HG03196 (cell line): ENCODE measurements around the gene NUSAP1.
"Not testable (repeated sequence)": the region's sequence is repeated elsewhere in the genome, so short reads cannot be mapped to it uniquely, and the experiment has no call there.

ENCODE experiments used
- ATAC-seq: cut with Tn5 transposase; IDR thresholded peaks from one replicate; pipeline ENCODE4 v1.9.1; 2021; ENCODE audit not compliant: unreplicated experiment

The NUSAP1 gene, protein sequence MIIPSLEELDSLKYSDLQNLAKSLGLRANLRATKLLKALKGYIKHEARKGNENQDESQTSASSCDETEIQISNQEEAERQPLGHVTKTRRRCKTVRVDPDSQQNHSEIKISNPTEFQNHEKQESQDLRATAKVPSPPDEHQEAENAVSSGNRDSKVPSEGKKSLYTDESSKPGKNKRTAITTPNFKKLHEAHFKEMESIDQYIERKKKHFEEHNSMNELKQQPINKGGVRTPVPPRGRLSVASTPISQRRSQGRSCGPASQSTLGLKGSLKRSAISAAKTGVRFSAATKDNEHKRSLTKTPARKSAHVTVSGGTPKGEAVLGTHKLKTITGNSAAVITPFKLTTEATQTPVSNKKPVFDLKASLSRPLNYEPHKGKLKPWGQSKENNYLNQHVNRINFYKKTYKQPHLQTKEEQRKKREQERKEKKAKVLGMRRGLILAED

DNA sequence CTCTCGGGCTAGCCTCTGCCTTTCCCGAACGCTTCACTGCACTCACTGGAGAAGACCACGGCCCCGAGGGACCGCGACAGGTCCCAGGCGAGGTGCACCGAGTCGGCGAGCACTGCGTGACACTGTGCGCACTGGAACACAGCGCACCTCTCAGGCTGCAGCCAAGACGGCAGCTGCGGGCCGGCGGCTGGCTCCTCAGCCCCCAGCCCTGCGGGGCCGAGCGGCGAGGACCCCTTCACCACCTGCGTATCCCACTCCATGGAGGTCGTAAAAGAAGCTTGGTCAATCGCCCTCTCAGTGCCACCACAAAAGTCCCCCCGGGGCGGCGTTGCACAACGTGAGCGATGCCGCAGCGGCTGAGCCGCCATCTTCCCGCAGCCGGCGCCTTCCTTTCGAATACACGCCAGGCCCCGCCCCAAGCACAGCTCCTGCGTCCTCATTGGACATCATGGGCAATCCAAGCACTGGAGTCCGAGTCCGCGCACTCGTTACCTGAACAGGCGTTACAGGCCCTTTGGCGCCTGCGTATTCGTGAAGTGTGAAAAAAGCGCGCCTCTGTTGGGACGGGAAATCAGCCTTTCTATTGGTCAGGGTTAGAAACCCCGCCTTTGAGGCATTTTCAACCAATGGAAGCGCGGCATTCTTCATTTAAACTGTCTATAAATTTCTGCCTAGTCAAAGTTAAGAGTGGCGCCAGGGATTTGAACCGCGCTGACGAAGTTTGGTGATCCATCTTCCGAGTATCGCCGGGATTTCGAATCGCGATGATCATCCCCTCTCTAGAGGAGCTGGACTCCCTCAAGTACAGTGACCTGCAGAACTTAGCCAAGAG is at the start of gene NUSAP1, which contains the start of gene OIP5:
Gene NUSAP1, plus strand, starts transcription at position 688 of the 832 bp plus-strand sequence. Its CDS starts 77 bp downstream, at position 765.
Gene OIP5, minus strand, starts transcription at position 398 of the 832 bp plus-strand sequence. Its CDS starts 30 bp downstream, at position 368.
- peak; percentile 82 for ATAC-seq

DNA sequence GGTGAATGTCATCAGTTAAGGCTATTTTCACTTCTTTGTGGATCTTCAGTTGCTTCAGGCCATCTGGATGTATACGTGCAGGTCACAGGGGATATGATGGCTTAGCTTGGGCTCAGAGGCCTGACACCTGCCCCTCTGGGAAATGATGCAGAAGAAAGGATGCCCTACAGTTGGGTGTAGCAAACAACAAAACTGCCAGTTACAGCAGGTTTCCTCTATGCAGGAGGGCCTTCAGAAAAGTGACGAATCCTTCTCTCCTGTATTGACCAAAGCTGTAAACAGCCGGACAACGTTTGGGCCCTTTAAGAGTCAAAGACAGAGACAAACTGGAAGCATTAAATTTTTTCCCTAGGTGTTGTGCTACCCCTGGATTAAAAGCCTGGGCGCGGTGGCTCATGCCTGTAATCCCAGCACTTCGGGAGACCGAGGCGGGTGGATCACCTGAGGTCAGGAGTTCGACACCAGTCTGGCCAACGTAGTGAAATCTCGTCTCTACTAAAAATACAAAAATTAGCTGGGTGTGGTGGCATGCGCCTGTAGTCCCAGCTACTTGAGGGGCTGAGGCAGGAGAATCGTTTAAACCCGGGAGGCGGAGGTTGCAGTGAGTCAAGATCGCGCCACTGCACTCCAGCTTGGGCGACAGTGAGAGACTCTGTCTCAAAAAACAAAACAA is 49.6 kb upstream of the NUSAP1 start:
- not testable (repeated sequence) for ATAC-seq

DNA sequence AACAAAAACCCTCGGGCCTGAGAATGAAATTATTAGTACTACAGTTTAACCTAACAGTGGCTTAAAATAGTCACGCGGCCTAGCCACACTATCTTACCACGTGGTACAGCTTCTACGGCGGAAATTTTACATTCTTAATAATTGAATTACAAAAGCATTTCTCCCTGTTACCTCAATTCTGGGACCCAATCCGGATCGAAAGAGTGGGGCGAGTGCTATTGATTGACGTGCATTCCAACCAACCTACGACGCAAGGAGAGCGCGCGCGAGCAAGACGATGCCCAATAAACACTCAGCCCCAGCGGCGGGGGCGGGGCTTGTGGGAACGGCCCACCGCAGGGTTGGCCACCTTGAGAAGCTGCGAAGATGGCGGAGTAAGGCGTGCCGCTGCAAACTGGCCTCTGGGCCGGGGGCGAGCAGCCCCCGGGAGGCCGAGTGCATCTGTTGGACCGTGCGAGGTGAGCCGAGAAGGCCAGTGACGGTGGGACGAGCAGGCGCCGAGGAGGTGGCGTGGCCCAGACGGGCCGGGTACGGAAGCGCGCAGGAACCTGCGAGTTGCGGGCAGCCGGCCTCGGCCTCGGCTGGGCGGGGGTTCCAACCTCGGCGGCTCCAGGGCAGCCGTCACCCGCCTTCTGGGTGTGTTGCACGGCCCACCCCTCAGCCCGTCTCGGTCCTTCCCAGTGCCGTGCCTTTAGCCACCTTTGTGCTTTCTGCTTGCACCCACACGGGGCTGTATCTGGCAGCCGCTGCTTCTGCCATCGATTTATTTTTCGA is 48.8 kb upstream of the NUSAP1 start:
- ATAC-seq, result peak; percentile 92

DNA sequence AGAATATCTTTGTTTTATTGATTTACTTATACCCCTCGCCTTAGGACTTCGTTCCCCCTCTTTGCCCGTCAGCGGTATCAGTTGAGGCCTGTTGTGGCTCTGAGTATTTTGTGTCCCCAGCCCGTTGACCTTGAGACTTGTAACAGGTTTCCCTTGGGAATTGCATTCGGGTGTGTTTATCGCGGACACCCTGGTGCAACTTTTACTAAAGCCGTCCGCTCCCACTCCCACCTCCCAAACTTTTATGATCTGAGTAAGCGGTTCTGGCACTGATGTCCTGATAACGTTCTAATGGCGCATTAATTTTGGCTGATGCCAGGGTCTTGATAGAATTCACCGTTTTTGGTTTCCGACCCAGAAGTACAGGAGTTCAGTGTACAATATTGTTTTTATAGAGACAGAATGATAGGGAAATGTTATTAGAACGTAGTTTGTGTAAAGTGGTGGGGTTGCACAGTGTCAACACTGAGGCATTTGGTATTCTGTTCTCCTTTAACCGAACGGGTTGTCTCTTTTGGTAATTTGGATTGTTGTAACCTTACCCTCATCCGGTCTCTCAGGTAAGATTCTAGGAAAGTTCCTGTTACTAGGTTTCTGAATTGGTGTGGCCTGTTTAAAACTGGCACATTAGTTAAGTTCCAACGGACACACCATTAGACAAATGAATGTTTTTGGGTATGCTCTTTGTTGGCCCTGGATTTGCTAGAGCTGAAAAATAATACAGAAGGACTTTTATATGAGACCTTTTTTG is 48.1 kb upstream of the NUSAP1 start:
- no peak for ATAC-seq

DNA sequence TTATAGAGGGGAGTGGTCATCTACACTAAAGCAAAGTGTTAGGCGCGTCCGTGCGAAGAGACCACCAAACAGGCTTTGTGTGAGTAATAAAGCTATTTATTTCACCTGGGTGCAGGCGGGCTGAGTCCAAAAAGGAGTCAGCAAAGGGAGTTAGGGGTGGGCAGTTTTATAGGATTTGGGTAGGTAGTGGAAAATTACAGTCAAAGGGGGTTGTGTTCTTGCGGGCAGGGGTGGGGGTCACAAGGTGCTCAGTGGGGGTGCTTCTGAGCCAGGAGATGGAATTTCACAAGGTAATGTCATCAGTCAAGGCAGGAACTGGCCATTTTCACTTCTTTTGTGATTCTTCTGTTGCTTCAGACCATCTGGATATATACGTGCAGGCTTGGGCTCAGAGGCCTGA is 47.4 kb upstream of the NUSAP1 start:
- no peak for ATAC-seq

DNA sequence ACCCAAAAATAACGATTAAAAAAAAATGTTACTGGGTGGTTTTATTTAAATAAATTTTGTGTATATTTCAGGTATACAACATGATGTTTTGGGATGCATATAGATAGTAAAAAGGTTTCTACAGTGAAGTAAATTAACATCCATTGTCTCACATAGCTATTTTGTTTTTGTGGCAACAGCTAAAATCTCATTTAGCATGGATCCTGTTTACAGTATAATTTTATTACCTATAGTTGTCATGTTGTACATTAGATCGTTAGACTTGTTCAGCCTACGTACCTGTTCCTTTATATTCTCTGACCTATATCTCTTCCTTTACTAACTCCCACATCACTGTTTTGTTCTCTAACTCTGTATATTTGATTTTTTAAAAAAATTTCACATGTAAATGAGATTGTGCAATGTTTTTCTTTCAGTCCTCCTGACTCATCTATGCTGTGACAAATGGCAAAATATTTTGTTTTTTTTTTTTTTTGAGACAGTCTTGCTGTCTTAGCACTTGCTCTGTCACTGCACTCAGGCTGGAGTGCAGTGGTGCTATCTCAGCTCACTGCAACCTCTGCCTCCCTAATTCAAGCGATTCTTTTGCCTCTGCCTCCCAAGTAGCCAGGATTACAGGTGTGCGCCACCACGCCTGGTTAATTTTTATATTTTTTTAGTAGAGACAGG is 45.9 kb upstream of the NUSAP1 start:
- no peak for ATAC-seq

DNA sequence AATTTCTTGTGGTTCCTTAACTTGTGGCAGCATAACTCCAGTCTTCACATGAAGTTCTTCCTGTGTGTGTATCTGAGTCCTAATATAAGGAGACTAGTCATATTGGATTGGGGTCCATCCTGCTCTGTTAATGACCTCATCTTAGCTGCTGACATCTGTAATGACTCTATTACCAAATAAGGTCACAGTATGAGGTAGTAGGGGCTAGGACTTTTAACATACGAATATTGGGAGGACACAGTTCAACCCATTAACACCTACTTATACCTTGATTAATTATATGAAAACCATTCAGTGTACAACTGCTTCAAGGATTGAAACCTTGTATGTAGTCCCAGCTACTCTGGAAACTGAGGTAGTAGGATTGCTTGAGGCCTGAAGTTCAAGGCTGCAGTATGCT is 44.2 kb upstream of the NUSAP1 start:
- ATAC-seq, result no peak

DNA sequence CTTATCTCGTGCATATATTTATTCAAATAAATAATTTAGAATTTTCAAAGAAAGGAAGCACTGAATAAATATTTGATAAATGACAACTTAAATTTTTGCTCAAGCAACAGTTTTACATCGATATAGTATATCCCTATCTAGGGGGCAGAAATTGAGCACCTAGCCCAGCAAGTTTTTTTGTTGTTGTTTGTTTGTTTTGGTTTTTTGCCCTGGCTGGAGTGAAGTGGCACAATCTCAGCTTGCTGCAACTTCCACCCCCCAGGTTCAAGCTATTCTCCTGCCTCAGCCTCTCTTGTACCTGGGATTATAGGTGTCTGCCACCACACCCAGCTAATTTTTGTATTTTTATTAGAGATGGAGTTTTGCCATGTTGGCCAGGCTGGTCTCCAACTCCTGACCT is 42.7 kb upstream of the NUSAP1 start:
- no peak for ATAC-seq

DNA sequence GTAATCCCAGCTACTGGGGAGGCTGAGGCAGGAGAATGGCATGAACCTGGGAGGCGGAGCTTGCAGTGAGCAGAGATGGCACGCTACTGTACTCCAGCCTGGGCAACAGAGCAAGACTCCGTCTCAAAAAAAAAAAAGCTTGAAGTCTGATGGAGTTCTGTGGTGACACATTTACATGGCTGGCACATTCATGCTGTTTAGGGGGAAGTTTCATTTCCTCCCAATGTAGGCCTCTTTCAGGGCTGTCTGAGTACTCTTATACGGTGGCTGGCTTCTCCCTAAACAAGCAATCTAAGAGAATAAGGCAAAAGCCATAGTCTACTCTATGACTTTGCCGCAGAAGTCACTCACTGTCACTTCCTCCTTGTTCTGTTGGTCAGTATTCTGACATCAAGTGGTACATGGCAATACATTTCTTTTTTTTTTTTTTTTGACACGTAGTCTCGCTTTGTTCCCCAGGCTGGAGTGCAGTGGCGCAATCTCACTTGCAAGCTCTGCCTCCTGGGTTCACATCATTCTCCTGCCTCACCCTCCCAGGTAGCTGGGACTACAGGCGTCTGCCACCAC is 41.5 kb upstream of the NUSAP1 start:
- ATAC-seq, result peak; percentile 81

DNA sequence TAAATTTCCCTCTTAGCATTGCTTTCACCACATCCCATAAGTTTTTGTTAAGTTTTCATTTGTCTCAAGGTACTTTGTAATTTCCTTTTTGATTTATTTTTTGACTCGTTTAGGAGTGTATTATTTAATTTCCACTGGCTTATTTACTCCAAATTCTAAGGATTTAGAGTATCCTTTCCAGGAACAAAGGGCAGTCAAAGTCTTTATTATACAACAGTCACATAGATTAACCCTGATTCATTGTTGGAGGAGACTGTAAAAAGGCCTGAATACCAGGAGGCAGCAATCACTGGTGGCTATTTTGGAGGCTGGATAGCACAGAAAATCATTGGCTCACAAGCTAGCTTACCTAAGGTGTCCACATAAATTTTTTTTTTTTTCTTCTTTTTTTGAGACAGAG is 40.2 kb upstream of the NUSAP1 start:
- ATAC-seq, result no peak

DNA sequence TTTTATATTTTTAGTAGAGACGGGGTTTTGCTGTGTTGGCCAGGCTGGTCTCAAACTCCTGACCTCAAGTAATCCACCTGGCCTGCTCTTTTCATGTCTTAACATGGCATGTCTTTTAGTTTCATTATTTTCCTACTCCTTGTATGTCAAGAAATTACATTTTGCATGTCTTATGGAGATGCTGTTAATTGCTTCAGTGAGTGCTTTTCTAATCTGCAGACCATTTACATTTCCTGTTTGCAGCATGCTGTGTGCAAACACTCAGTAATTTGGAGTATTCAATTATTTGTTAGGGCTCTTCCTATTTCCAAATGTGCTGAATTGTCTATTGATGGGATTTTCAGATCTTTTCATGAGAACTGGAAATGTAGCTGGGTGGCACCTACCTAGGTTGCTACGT is 31.5 kb upstream of the NUSAP1 start:
- ATAC-seq, result not testable (repeated sequence)

DNA sequence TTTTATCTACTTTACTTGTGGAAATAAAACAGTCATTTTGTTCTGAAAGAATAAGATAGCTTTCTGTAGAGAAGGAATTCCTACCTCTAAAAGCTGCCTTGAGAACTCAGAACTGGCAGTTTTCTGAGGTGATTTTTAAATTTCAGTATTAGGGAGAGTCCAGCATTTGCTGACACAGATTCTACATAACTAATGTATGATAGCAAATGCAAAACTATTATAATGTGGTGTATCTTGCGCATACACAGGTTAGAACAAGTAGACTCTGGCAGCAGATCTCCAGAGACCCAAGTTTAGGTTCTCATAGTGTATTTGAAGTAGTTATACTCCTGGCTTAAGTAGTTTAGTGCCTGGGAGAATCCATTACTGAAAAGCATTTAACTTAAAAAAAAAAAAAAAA is 31.1 kb upstream of the NUSAP1 start:
- ATAC-seq, result no peak

DNA sequence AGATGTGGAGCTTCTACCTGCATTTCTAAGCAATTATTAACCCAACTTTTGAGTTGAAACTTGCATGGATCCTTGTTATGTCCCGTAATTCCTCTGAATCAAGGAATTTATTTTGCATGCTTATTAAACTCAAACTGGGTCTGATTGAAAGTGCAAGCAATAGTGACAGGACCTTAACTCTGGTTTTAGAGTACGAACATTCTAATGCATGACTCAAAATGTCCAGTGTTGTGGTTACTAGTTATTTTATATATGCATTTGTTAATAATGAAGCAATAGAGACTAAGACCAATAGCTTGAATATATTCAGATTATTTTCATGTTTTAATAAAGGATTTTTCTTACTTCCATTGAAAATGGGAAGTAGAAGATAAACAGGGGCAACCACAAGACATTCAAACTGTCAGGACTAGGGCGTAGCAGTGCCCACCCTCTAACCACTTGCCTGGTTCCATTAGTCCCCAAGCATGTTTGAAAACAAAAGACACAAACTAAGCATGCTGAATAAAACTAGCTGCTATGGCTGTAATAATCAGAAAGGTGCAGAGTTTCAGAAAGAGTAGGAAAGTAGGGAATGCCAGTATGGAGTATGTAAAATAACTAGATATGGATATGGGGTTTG is 28.4 kb upstream of the NUSAP1 start:
- no peak for ATAC-seq

DNA sequence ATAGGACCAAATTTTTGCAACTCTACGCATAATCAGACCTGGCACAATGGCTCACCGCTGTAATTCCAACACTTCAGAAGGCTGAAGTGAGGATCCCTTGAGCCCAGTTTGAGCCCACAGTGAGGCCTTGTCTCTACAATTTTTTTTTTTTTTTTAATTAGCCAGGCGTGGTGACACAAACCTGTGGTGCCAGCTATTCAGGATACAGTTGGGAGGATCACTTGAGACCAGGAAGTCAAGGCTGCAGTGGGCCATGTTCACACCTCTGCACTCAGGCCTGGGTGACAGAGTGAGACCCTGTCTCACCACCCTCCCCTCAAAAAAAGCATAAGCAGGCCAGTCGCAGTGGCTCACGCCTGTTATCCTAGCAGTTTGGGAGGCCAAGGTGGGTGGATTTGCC is 25.0 kb upstream of the NUSAP1 start:
- ATAC-seq, result no peak

DNA sequence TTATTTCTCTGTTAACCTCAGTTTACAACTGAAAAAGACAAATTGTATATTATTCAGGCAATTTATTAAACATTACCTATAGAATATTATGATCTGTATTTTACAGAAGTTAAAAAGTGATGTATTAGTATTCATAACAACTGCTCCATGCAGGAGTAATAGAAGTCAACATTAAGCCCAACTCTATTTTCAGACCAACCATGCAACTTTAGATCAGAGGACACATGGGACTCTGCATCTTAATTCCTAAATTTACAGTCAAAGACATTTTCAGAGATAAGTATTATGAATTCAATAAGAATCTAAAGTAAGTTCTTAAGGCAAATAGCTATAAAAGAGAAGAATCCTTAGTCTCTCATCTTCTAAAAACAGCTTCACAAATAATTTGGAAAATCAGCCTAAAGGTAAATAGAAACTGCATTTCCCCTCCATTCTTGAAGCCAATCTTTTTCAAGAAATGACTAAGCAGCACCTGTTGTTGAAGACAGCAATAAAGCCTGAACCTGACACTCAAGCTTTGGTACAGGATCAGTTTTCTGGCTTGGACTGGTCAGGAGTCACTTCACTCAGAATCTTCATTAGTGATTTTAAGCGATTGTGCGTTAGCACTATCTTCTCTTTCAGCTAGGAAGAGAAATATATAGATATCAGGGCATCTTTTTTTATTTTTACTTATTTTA is 23.3 kb upstream of the NUSAP1 start:
- no peak for ATAC-seq

DNA sequence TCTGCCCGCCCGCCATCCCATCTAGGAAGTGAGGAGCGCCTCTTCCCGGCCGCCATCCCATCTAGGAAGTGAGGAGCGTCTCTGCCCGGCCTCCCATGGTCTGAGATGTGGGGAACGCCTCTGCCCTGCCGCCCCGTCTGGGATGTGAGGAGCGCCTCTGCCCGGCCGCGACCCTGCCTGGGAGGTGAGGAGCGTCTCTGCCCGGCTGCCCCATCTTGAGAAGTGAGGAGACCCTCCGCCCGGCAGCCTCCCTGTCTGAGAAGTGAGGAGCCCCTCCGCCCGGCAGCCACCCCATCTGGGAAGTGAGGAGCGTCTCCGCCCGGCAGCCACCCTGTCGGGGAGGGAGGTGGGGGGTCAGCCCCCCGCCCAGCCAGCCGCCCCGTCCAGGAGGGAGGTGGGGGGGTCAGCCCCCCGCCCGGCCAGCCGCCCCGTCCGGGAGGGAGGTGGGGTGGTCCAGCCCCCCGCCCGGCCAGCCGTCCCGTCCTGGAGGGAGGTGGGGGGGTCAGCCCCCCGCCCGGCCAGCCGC is 11.8 kb upstream of the NUSAP1 start:
- ATAC-seq, result not testable (repeated sequence)

DNA sequence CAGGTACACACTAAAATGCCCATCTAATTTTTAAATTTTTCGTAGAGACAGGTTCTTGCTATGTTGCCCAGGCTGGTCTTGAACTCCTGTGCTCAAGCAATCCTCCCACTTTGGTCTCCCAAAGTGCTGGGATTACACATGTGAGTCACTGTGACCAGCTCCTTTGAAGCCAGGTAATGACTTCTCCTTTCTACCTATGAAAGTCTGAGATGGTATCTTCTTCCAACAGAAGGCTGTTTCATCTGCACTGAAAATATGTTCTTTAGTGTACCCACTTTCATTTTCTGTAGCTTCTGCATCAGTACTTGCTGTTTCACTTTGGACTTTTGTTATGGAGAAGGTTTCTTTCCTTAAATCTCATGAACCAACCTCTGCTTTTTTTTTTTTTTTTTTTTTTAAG is 9.1 kb upstream of the NUSAP1 start:
- ATAC-seq, result no peak

DNA sequence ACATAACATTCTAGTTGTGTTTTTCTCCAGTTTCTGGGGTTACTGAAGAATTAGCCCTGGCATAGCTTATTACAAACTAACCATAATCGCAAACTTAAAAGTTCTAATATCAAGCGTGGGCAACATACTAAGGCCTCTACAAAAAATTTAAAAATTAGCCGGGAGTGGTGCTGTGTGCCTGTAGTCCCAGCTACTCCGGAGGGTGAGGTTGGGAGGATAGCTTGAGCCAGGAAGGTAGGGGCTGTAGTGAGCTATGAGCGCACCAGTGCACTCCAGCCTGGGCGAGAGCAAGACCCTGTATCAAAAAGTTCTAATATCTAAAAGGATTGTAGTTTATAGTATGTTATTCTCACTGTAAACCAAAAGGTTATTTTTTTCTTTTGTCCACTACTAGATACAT is 1.4 kb upstream of the NUSAP1 start:
- ATAC-seq, result no peak
